PFSK-1 (cell line): ENCODE measurements around the gene HCN1.

Source experiments
- POLR2AphosphoS5 ChIP-seq: IDR thresholded peaks from 2 replicates; pipeline ENCODE4 v1.6.1; 2012; ENCODE audit warnings: low read depth, mild to moderate bottlenecking, control low read depth, low read length, moderate library complexity
- SIN3A ChIP-seq: IDR thresholded peaks from 2 replicates; pipeline ENCODE4 v1.6.1; 2012; ENCODE audit warnings: mild to moderate bottlenecking, low read length, moderate library complexity, borderline replicate concordance; ENCODE audit not compliant: insufficient read depth
- TAF1 ChIP-seq: IDR thresholded peaks from 2 replicates; pipeline ENCODE4 v1.6.1; 2012; ENCODE audit warnings: low read length, control low read depth, borderline replicate concordance; ENCODE audit not compliant: insufficient read depth
- TF ChIP-seq, protein P1 (sequence below), 2 experiments: IDR thresholded peaks; 2 replicates each; pipeline versions ENCODE4 v1.6.1 to v1.8.0; 2011 to 2012; ENCODE audit warnings: low read depth in 2 of 2, low read length in 2 of 2, control low read depth in 1 of 2, inconsistent platforms in 1 of 2, mild to moderate bottlenecking in 1 of 2, moderate library complexity in 1 of 2; ENCODE audit not compliant: insufficient read depth in 1 of 2

DNA sequence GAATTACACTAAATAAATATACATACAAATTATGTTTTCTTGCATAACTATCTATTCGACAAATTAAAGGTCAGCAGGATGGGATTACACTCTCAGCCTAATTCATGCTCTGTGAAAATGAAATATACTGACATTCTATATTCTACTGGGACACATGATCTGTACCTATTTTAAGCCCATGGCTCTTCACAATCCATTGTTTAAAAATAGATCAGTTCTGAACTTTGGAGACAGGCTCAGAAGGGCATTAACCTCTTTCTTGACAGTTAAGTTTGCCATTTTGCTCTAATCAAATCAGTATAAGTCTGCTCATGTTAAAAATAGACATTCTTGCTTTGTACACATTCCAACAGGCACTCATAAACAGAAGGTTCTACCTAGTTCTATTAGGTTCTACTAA is 361.2 kb downstream of the HCN1 start:
- TF ChIP-seq POLR2AphosphoS5, result no peak
- no peak for TF ChIP-seq TAF1
- no peak for TF ChIP-seq SIN3A
- TF ChIP-seq, protein P1, sequence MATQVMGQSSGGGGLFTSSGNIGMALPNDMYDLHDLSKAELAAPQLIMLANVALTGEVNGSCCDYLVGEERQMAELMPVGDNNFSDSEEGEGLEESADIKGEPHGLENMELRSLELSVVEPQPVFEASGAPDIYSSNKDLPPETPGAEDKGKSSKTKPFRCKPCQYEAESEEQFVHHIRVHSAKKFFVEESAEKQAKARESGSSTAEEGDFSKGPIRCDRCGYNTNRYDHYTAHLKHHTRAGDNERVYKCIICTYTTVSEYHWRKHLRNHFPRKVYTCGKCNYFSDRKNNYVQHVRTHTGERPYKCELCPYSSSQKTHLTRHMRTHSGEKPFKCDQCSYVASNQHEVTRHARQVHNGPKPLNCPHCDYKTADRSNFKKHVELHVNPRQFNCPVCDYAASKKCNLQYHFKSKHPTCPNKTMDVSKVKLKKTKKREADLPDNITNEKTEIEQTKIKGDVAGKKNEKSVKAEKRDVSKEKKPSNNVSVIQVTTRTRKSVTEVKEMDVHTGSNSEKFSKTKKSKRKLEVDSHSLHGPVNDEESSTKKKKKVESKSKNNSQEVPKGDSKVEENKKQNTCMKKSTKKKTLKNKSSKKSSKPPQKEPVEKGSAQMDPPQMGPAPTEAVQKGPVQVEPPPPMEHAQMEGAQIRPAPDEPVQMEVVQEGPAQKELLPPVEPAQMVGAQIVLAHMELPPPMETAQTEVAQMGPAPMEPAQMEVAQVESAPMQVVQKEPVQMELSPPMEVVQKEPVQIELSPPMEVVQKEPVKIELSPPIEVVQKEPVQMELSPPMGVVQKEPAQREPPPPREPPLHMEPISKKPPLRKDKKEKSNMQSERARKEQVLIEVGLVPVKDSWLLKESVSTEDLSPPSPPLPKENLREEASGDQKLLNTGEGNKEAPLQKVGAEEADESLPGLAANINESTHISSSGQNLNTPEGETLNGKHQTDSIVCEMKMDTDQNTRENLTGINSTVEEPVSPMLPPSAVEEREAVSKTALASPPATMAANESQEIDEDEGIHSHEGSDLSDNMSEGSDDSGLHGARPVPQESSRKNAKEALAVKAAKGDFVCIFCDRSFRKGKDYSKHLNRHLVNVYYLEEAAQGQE (IDR thresholded peaks at IDR 0.05; ENCODE audit: insufficient read depth in 1 of 2, low read depth in 2 of 2, low read length in 2 of 2), result no peak
